HG03457 (cell line): ENCODE measurements around the gene BAZ1A.
"Not testable (repeated sequence)": the region's sequence is repeated elsewhere in the genome, so short reads cannot be mapped to it uniquely, and the experiment has no call there.

Experiments used
- ATAC-seq: cut with Tn5 transposase; IDR thresholded peaks from one replicate; pipeline ENCODE4 v1.9.1; 2021; ENCODE audit warnings: moderate number of reproducible peaks; ENCODE audit not compliant: unreplicated experiment

Gene BAZ1A

GRCh38 chr14:34858765-34859164 is 16.4 kb downstream of the BAZ1A start:
- no peak for ATAC-seq

- no peak for ATAC-seq
These were observed 17.3 kb downstream of the BAZ1A start for GRCh38 chr14:34857689-34858449.

- ATAC-seq: no peak
These were observed 22.1 kb downstream of the BAZ1A start for GRCh38 chr14:34853041-34853440.

- no peak for ATAC-seq
These were observed 23.8 kb downstream of the BAZ1A start for GRCh38 chr14:34851395-34851794.

GRCh38 chr14:34845869-34846268 is 29.3 kb downstream of the BAZ1A start:
- no peak for ATAC-seq

- no peak for ATAC-seq
These were observed 32.1 kb downstream of the BAZ1A start for GRCh38 chr14:34843011-34843554.

- no peak for ATAC-seq
These were observed 37.3 kb downstream of the BAZ1A start for GRCh38 chr14:34837801-34838322.

GRCh38 chr14:34835312-34835711 is 39.8 kb downstream of the BAZ1A start:
- ATAC-seq: no peak

GRCh38 chr14:34833549-34834523 is 41.3 kb downstream of the BAZ1A start:
- no peak for ATAC-seq

- no peak for ATAC-seq
These were observed 48.5 kb downstream of the BAZ1A start for GRCh38 chr14:34826661-34827060.

GRCh38 chr14:34824826-34825225 is 50.3 kb downstream of the BAZ1A start:
- no peak for ATAC-seq

- ATAC-seq: no peak
These were observed 50.9 kb downstream of the BAZ1A start for GRCh38 chr14:34824256-34824655.

GRCh38 chr14:34817768-34818167 is 57.4 kb downstream of the BAZ1A start:
- no peak for ATAC-seq

- ATAC-seq: no peak
These were observed 65.1 kb downstream of the BAZ1A start for GRCh38 chr14:34810028-34810427.

- ATAC-seq: no peak
These were observed 68.9 kb downstream of the BAZ1A start for GRCh38 chr14:34806257-34806656.

- ATAC-seq: no peak
These were observed 70.2 kb downstream of the BAZ1A start for GRCh38 chr14:34804933-34805332.

GRCh38 chr14:34798861-34799260 is 76.3 kb downstream of the BAZ1A start:
- ATAC-seq: not testable (repeated sequence)

- ATAC-seq: no peak
These were observed 77.2 kb downstream of the BAZ1A start for GRCh38 chr14:34797747-34798583.

GRCh38 chr14:34796902-34797301 is 78.3 kb downstream of the BAZ1A start:
- no peak for ATAC-seq

GRCh38 chr14:34794941-34795340 is 80.2 kb downstream of the BAZ1A start:
- ATAC-seq: no peak
